Activated CD4-positive, alpha-beta T cell treated with anti-CD3 and anti-CD28 coated beads, Interleukin-2, amount 10 ng/mL, durations not matched to agents 7 days and 5 days (primary cell): ENCODE data around the gene SLITRK1. TPM values are rescaled to one million over a fixed set of nuclear protein-coding genes. Genes with fewer than 3 reads are reported as not detected.

Source experiments
- CTCF ChIA-PET: fragments of 350-600 bp; sonication (Branson Sonifier 250); formaldehyde crosslinking; loops from one replicate; lab custom pipeline; 2021; ENCODE audit warnings: antibody characterized with exemption; lab: Charles Lee
- POLR2A ChIA-PET: fragments of 350-600 bp; sonication (Branson Sonifier 250); formaldehyde crosslinking; loops from one replicate; lab custom pipeline; 2021; ENCODE audit warnings: antibody characterized with exemption; lab: Charles Lee
- DNase-seq: peaks from one replicate; pipeline ENCODE4 v3.0.0-alpha.2; 2020
- H3K27ac Mint-ChIP-seq: one replicate; pipeline ENCODE4 v1.8.0; 2021; ENCODE audit warnings: mild to moderate bottlenecking, moderate library complexity, mixed read lengths
- H3K27me3 Mint-ChIP-seq: one replicate; pipeline ENCODE4 v1.8.0; 2021; ENCODE audit warnings: mixed read lengths
- H3K36me3 Mint-ChIP-seq: one replicate; pipeline ENCODE4 v1.8.0; 2021; ENCODE audit warnings: low read depth, mixed read lengths
- H3K4me1 Mint-ChIP-seq: one replicate; pipeline ENCODE4 v1.8.0; 2021; ENCODE audit warnings: mixed read lengths
- H3K4me3 Mint-ChIP-seq: one replicate; pipeline ENCODE4 v1.8.0; 2021; ENCODE audit warnings: mild to moderate bottlenecking, moderate library complexity, mixed read lengths
- H3K9me3 Mint-ChIP-seq: one replicate; pipeline ENCODE4 v1.8.0; 2021; ENCODE audit warnings: mixed read lengths
- total RNA-seq, 2 experiments: library from RNA; stranded (reverse); gene quantifications; one replicate each; pipeline ENCODE4 v1.2.3, GENCODE V29; 2021

Gene SLITRK1
- total RNA-seq, 2 experiments from 2014 or later: not detected

- no peak overlapping the region for H3K27ac Mint-ChIP-seq
Observed at GRCh38 chr13:83880275-83881139, 1.8 kb downstream of the SLITRK1 start.

GRCh38 chr13:83879431-83880171, 2.7 kb downstream of the SLITRK1 start:
- H3K36me3 Mint-ChIP-seq: peaks cover 2% of the 10 kb centered on the region
- DNase-seq: no peak
- peaks cover 11% of the 10 kb centered on the region for H3K4me1 Mint-ChIP-seq
- H3K9me3 Mint-ChIP-seq: no peaks in the 10 kb centered on the region
- ChIA-PET CTCF (no interaction called here), POLR2A (no interaction called here)
- H3K4me3 Mint-ChIP-seq: no peak overlapping the region
- peaks cover 57% of the 10 kb centered on the region for H3K27me3 Mint-ChIP-seq
- no peak overlapping the region for H3K27ac Mint-ChIP-seq

More at GRCh38 chr13:83880275-83881139, 1.8 kb downstream of the SLITRK1 start:
- Mint-ChIP-seq H3K4me1 (peaks cover 11% of the 10 kb centered on the region), H3K9me3 (no peaks in the 10 kb centered on the region), H3K4me3 (no peak overlapping the region), H3K27me3 (peaks cover 60% of the 10 kb centered on the region), H3K36me3 (peaks cover 2% of the 10 kb centered on the region)
- ChIA-PET CTCF (no interaction called here), POLR2A (no interaction called here)
- DNase-seq: no peak

GRCh38 chr13:83878691-83879430, 3.4 kb downstream of the SLITRK1 start:
- H3K27me3 Mint-ChIP-seq: peaks cover 55% of the 10 kb centered on the region
- peaks cover 2% of the 10 kb centered on the region for H3K36me3 Mint-ChIP-seq
- ChIA-PET CTCF (no interaction called here), POLR2A (no interaction called here)
- no peaks in the 10 kb centered on the region for H3K9me3 Mint-ChIP-seq
- peaks cover 11% of the 10 kb centered on the region for H3K4me1 Mint-ChIP-seq
- no peak for DNase-seq
- H3K4me3 Mint-ChIP-seq: no peak overlapping the region
- no peak overlapping the region for H3K27ac Mint-ChIP-seq

- no peaks in the 10 kb centered on the region for H3K9me3 Mint-ChIP-seq
- H3K4me3 Mint-ChIP-seq: no peak overlapping the region
- no peak for DNase-seq
- POLR2A ChIA-PET: no interaction called here
- H3K27ac Mint-ChIP-seq: no peak overlapping the region
- CTCF ChIA-PET: no interaction called here
- H3K27me3 Mint-ChIP-seq: peaks cover 45% of the 10 kb centered on the region
- H3K4me1 Mint-ChIP-seq: peaks cover 11% of the 10 kb centered on the region
- peaks cover 2% of the 10 kb centered on the region for H3K36me3 Mint-ChIP-seq
Observed at GRCh38 chr13:83877651-83878355, 4.5 kb downstream of the SLITRK1 start.

GRCh38 chr13:83876546-83876945, 5.7 kb downstream of the SLITRK1 start:
- ChIA-PET POLR2A (no interaction called here), CTCF (no interaction called here)
- DNase-seq: no peak
- peaks cover 11% of the 10 kb centered on the region for H3K4me1 Mint-ChIP-seq
- no peaks in the 10 kb centered on the region for H3K9me3 Mint-ChIP-seq
- no peak overlapping the region for H3K4me3 Mint-ChIP-seq
- H3K27ac Mint-ChIP-seq: no peak overlapping the region
- peaks cover 32% of the 10 kb centered on the region for H3K27me3 Mint-ChIP-seq
- H3K36me3 Mint-ChIP-seq: peaks cover 2% of the 10 kb centered on the region

- no peaks in the 10 kb centered on the region for H3K27me3 Mint-ChIP-seq
- POLR2A ChIA-PET: no interaction called here
- no peak overlapping the region for H3K4me3 Mint-ChIP-seq
- no peak for DNase-seq
- H3K36me3 Mint-ChIP-seq: no peaks in the 10 kb centered on the region
- no peaks in the 10 kb centered on the region for H3K9me3 Mint-ChIP-seq
- CTCF ChIA-PET: no interaction called here
- no peaks in the 10 kb centered on the region for H3K4me1 Mint-ChIP-seq
- H3K27ac Mint-ChIP-seq: no peak overlapping the region
Observed at GRCh38 chr13:83867708-83868107, 14.6 kb downstream of the SLITRK1 start.

- no peak for DNase-seq
- Mint-ChIP-seq H3K4me3 (no peak overlapping the region), H3K9me3 (no peaks in the 10 kb centered on the region), H3K27ac (no peak overlapping the region), H3K27me3 (no peaks in the 10 kb centered on the region), H3K36me3 (no peaks in the 10 kb centered on the region), H3K4me1 (no peaks in the 10 kb centered on the region)
- POLR2A ChIA-PET: no interaction called here
- CTCF ChIA-PET: no interaction called here
Observed at GRCh38 chr13:83865161-83866137, 16.8 kb downstream of the SLITRK1 start.

- no peaks in the 10 kb centered on the region for H3K4me1 Mint-ChIP-seq
- no peaks in the 10 kb centered on the region for H3K36me3 Mint-ChIP-seq
- no peaks in the 10 kb centered on the region for H3K27me3 Mint-ChIP-seq
- no peak for DNase-seq
- ChIA-PET CTCF (no interaction called here), POLR2A (no interaction called here)
- H3K4me3 Mint-ChIP-seq: no peak overlapping the region
- no peak overlapping the region for H3K27ac Mint-ChIP-seq
- no peaks in the 10 kb centered on the region for H3K9me3 Mint-ChIP-seq
Observed at GRCh38 chr13:83853771-83854170, 28.5 kb downstream of the SLITRK1 start.

- Mint-ChIP-seq H3K4me3 (no peak overlapping the region), H3K27me3 (no peaks in the 10 kb centered on the region), H3K27ac (no peak overlapping the region), H3K36me3 (no peaks in the 10 kb centered on the region), H3K9me3 (no peaks in the 10 kb centered on the region), H3K4me1 (no peaks in the 10 kb centered on the region)
- no peak for DNase-seq
- CTCF ChIA-PET: no interaction called here
- POLR2A ChIA-PET: no interaction called here
Observed at GRCh38 chr13:83845106-83845505, 37.2 kb downstream of the SLITRK1 start.

GRCh38 chr13:83839146-83839545, 43.1 kb downstream of the SLITRK1 start:
- no peak for DNase-seq
- ChIA-PET POLR2A (no interaction called here), CTCF (no interaction called here)
- no peak overlapping the region for H3K4me3 Mint-ChIP-seq
- H3K27ac Mint-ChIP-seq: no peak overlapping the region
- no peaks in the 10 kb centered on the region for H3K36me3 Mint-ChIP-seq
- no peaks in the 10 kb centered on the region for H3K27me3 Mint-ChIP-seq
- H3K4me1 Mint-ChIP-seq: no peaks in the 10 kb centered on the region
- H3K9me3 Mint-ChIP-seq: no peaks in the 10 kb centered on the region

GRCh38 chr13:83831796-83832195, 50.5 kb downstream of the SLITRK1 start:
- Mint-ChIP-seq H3K4me3 (no peak overlapping the region), H3K4me1 (no peaks in the 10 kb centered on the region), H3K9me3 (no peaks in the 10 kb centered on the region), H3K27me3 (no peaks in the 10 kb centered on the region), H3K27ac (no peak overlapping the region), H3K36me3 (no peaks in the 10 kb centered on the region)
- ChIA-PET CTCF (no interaction called here), POLR2A (no interaction called here)
- DNase-seq: no peak

- no peaks in the 10 kb centered on the region for H3K9me3 Mint-ChIP-seq
- ChIA-PET POLR2A (no interaction called here), CTCF (no interaction called here)
- H3K36me3 Mint-ChIP-seq: no peaks in the 10 kb centered on the region
- no peaks in the 10 kb centered on the region for H3K4me1 Mint-ChIP-seq
- no peak overlapping the region for H3K4me3 Mint-ChIP-seq
- no peak for DNase-seq
- H3K27me3 Mint-ChIP-seq: no peaks in the 10 kb centered on the region
- no peak overlapping the region for H3K27ac Mint-ChIP-seq
Observed at GRCh38 chr13:83829810-83830209, 52.5 kb downstream of the SLITRK1 start.
